Left renal cortex interstitium (tissue), 4 donors: Measurements from ENCODE around the gene WBP1L. TPM values are rescaled to one million over a fixed set of nuclear protein-coding genes. Genes with fewer than 3 reads are reported as not detected.

ENCODE experiments used
- polyA plus RNA-seq, 4 donors: library from polyadenylated mRNA; unstranded; fragments of 120-200 nt; gene quantifications; one replicate each; pipeline ENCODE4 v1.2.1, GENCODE V29; 2013; ENCODE audit not compliant: insufficient read length in 4 of 4

The WBP1L gene
- polyA plus RNA-seq, 4 donors: 46.4 to 52.4 (median 46.7) TPM

Other genes starting within 250 kb of the WBP1L start
- gene ACTR1A, start 241.2 kb upstream of the WBP1L start, polyA plus RNA-seq: 10 to 100 TPM; 83.8 to 88.0 (median 86.2) TPM
- gene SUFU, start 240.0 kb upstream of the WBP1L start, polyA plus RNA-seq: 10 to 100 TPM; 26.7 to 32.0 (median 28.0) TPM
- 100 to 1,000 TPM; 122 to 157 (median 132) TPM for gene TRIM8, start 99.5 kb upstream of the WBP1L start, polyA plus RNA-seq
- 10 to 100 TPM; 28.1 to 35.7 (median 30.1) TPM for gene ARL3, start 29.6 kb upstream of the WBP1L start, polyA plus RNA-seq
- gene SFXN2, start 29.3 kb upstream of the WBP1L start, polyA plus RNA-seq: 10 to 100 TPM; 38.8 to 84.1 (median 54.8) TPM
- gene CYP17A1, start 93.5 kb downstream of the WBP1L start, polyA plus RNA-seq: 1 to 10 TPM in 2 of 4 donors, under 1 TPM in 2; 0.39 to 2.5 (median 0.89) TPM
- 10 to 100 TPM; 45.9 to 66.4 (median 53.6) TPM for gene BORCS7, start 110.3 kb downstream of the WBP1L start, polyA plus RNA-seq
- 10 to 100 TPM; 18.7 to 26.3 (median 22.2) TPM for gene AS3MT, start 125.5 kb downstream of the WBP1L start, polyA plus RNA-seq
- 10 to 100 TPM in 3 of 4 donors, 1 to 10 TPM in 1; 9.7 to 13.1 (median 10.0) TPM for gene CNNM2, start 174.3 kb downstream of the WBP1L start, polyA plus RNA-seq